G401.6 (cell line): ENCODE data around the gene CABP1.

Experiments used
- FAIRE-seq: peaks from 2 replicates; lab custom pipeline; 2012; peaks lifted over from hg19 to GRCh38; lab: Jason Lieb, UNC

CABP1 gene

GRCh38 chr12:120631097-120631496 lies 9.3 kb upstream of the CABP1 start:
- FAIRE-seq = no peak

DNA sequence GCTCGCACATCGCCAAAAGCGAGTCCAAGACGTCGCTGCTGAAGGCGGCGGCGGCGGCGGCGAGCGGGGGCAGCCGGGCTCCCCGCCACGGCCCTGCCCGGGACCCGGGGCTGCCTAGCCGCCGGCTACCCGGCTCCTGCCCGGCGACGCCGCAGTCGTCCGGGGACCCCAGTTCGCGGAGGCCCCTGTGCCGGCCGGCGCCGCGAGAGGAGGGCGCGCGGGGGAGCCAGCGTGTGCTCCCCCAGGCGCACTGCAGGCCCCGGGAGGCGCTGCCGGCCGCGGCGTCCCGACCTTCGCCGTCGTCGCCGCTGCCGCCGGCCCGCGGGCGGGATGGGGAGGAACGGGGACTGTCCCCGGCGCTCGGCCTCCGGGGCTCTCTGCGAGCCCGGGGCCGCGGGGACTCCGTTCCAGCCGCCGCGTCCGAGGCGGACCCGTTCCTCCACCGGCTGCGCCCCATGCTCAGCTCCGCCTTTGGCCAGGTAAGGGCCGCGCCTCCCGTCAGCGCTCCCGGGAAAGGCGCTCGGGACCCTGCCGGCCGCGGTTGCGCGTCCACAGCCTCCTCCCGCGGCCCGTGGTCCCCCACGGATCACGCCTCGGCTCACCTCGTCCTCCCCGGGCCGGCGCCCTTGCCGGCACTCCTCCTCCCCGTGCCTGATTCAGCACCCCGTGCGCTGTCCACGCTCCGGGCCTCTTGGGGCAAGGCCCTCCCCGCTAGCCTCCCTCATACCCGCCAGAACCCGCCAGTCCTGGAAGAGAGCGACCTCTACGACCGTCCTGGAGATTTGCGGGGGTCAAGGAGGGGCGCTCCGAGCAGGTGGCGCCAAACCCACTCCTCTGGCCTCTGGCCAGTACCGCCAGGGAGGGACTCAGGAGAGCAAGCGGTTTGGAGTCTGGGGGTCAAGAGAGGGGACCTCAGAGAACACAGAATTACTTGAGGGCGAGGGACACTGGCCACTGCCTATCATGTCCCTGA lies 721 bp downstream of the CABP1 start:
- no peak for FAIRE-seq

DNA sequence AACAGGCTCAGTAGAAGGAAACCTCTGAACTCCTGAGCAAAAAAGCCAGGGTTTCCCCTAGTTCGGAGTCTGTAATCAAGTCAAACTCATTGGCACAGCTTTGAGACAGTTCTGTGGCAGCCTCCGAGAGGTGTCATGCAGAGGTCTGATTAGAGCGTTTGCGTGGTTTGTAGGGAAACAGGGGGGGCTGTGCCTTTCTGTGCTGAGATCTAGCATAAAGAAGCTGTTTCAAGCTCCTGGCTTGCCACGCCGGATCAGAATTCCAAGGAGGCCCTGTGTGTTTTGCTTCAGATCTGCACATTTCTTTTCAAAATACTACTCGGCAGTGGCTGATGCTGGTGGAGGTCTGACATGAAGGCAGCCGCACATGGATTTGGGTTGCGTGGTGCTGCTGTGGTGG lies 1.7 kb downstream of the CABP1 start:
- no peak for FAIRE-seq

GRCh38 chr12:120642826-120643225 lies 2.4 kb downstream of the CABP1 start:
- no peak for FAIRE-seq

GRCh38 chr12:120643574-120643973 lies 3.1 kb downstream of the CABP1 start:
- no peak for FAIRE-seq

GRCh38 chr12:120646044-120646443 lies 5.6 kb downstream of the CABP1 start:
- FAIRE-seq = no peak

GRCh38 chr12:120647375-120647755 lies 6.9 kb downstream of the CABP1 start:
- no peak for FAIRE-seq

DNA sequence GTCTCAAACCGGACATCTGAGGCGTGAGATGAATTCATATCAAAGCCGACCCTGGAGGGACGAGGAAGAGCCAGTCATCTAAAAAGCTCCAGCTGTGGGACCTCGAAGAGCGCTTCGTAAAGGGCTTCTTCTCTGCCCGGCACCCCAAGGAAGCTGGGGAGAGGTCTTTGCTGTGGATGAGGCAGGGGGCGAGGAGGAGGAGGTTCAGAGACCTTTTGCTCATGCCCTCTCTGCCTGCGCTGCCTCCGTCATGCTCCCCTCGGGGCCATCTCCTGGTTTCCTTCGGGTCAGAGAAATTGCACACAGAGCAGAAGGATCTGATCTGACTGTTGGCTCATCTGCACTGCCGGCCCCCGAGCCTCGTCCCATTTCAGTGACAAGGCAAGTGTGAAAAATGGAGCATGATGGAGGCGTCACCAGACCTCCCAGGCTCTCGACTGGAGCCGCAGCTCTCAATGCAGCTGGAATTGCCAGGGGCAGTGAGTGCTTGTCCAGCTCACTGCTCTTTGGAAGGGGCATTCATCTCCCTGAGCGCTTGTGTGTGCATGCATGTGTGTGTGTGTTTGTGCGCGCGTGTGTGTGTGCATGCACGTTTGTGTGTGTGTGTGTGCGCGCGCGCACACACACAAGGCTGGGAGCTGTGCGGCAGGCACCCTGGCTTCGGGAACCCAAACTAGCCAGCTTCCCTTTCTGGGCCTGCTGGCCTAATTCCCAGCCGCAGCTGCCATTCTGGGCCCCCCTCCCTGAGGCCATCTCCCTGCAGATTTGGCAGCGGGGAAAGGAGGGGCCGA lies 9.2 kb downstream of the CABP1 start:
- FAIRE-seq = no peak

DNA sequence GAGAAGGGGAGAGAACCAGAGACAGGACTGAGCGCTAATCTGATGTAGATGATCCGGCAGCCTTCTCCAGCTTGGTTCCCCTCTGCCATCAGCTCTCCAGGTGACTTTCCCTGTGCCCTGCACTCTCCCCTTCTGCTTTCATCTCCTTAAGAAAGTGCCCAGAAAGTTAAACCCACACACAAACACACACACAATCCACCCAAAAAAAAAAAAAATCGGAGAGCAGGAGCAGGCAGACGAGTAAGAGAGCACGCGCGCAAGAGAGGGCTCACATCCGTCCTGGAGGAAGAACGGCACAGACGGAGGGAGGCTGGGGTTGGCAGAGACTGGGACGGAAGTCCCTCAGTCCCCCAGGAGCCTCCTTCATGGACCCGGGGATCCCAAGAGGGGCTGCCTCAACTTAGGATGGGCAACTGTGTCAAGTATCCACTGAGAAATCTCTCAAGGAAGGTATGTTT lies 9.8 kb downstream of the CABP1 start:
- no peak for FAIRE-seq

DNA sequence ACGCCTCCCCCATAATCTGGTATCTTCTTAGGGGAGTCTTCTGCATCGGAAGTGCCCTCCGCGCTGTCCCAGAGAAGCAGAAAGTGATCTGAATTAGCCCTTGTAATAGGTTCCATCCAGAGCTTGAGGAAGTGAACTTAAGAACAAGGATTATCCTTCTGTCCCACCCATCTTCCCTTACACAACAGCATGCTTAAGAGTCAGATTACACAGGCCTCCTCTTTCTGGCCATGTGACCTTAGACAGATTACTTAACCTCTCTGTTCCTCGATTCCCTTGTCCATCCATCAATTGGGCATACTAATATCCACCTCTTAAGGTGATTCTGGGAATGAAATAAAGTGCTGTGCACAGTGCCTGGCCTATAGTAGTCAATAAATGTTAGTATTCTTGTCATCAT lies 11.4 kb downstream of the CABP1 start:
- no peak for FAIRE-seq

DNA sequence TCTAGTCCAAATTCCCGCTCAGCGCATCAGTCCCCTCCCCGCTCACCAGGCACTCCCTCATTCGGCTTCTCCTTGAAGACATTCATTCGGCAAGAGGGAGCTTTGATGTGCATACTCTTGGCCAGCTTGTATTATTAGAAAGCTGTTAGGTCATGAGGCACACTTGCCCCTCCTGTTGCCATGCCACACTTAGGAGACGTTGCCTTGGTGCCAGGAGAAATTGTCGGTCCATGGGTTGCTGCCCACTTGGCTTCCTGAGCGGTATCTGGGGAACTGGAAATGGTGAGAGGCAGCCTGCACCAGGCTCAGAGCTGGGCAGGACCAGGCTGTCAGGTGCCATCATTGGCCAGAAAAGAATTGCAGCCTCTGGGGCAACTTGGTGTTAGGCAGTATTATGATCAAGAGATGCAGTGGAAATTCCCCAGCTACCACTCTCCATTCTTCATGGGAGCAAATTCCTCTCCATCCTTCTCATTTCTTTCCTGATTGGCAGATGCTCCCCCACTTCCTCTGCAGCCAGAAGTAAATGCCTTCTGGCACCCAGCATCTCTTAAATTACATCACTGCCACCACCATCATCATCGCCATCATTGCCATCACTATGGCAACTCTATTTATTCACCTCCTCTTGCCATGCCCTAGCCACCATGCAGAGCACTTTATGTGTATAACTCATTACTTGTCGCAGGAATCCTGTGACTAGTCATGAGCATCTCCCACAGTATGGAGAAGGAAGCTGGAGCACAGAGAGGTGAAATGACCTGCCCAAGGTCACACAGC lies 12.4 kb downstream of the CABP1 start:
- FAIRE-seq = no peak

DNA sequence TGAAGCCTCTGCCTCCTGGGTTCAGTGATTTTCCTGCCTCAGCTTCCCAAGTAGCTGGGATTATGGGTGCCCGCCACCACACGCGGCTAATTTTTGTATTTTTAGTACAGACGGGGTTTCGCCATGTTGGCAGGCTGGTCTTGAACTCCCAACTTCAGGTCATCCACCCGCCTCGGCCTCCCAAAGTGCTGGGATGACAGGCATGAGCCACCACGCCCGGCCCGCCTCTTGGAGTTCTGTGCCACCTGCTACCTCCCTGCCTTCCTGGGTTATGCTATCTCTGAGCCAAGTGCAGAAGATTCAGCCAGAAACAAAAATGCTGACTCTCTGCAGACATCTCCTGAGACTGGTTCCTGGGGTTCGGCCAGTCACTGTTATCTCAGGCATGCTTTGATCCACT lies 13.2 kb downstream of the CABP1 start:
- no peak for FAIRE-seq

- FAIRE-seq = no peak
These were observed 14.2 kb downstream of the CABP1 start for GRCh38 chr12:120654656-120655055.

DNA sequence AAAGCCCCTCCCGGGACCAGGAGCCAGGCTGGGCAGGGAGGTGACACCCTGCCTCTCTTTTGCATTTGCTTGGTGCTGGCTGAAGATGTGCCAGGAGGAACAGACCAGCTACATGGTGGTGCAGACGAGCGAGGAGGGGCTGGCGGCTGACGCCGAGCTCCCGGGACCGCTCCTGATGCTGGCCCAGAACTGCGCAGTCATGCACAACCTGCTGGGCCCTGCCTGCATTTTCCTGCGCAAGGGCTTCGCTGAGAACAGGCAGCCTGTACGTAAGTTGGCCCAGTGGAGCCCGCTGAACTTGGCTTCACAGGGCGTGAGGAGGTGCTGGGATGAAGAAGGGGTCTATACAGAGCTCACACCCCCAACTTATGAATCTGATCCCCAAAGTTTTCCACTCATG lies 15.6 kb downstream of the CABP1 start:
- FAIRE-seq = no peak

GRCh38 chr12:120658286-120659150 lies 18.1 kb downstream of the CABP1 start:
- no peak for FAIRE-seq

DNA sequence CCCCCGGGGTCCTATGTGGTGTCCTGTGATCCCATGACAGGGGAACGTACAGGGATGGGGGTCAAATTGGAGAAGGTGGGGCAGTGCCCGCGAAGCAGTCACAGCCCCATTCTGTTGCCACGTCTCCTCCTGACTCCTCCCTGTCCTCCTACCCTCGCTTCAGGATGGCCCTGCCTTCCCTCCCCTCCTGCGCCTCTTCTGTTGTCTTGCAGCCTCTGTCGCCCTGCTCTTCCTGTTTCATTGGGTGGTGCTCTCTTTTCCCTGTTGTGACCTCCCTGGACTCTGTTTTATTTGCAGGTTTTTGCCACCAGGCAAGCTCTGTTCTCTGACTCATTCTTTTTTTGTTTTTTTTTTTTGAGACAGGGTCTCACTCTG lies 18.7 kb downstream of the CABP1 start:
- FAIRE-seq = no peak

DNA sequence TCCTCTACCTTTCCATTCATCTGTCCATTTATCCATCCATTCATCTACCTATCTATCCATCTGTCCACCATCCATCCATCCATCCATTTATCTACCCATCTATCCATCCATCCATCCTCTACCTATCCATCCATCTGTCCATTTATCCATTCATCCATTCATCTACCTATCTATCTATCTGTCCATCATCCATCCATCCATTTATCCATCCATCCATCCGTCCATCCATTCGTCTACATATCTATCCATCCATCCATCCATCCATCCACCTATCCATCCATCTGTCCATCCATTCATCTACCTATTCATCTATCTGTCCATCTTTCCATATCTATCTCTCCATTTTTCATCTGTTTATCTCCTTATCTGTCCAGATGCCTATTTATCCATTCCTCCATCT lies 21.0 kb downstream of the CABP1 start:
- no peak for FAIRE-seq

DNA sequence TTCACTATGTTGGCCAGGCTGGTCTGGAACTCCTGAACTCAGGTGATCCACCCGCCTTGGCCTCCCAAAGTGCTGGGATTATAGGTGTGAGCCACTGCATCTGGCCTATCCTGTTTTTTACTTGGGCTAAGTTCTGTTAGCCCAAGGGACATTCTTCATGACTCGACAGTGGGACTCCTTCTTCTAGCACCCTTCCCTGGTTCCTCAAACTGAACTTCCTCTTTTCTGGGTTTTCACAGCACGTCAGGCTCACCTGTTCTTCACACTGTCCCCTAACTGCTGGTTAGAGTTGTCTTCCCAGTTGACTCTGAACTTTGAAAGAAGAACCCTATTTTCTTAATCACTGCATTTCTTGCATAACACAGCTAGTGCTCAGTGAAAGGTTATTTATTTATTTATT lies 22.5 kb downstream of the CABP1 start:
- FAIRE-seq = no peak

- FAIRE-seq = no peak
These were observed 23.3 kb downstream of the CABP1 start for GRCh38 chr12:120663741-120664140.

- no peak for FAIRE-seq
These were observed 26.4 kb downstream of the CABP1 start for GRCh38 chr12:120666571-120667390.
